ENCODE results near the gene TAPBP.

The TAPBP gene

GRCh38 chr6:33320315-33321181 lies 6.7 kb upstream of the TAPBP start:
- peak overlapping the region; percentile 82 for H3K27ac ChIP-seq
- DNase-seq (ENCODE audit: low read depth, low spot score), result no peak

- DNase-seq (ENCODE audit: low read depth, low spot score), result no peak
- peak overlapping the region; percentile 82 for H3K27ac ChIP-seq
These were observed 6.0 kb upstream of the TAPBP start for GRCh38 chr6:33319939-33320314.

- H3K27ac ChIP-seq, result peak overlapping the region; percentile 75
- DNase-seq (ENCODE audit: low read depth, low spot score), result no peak
These were observed 4.7 kb upstream of the TAPBP start for GRCh38 chr6:33318426-33319073.

GRCh38 chr6:33317669-33318425 lies 4.0 kb upstream of the TAPBP start, which contains the start of gene ZBTB22:
ZBTB22 (minus strand) TSS chr6:33317744; CDS start chr6:33316916, 828 bp downstream.
- H3K27ac ChIP-seq, result peak within 1 kb of the TSS; percentile 75
- DNase-seq (ENCODE audit: low read depth, low spot score), result peak; percentile 92

GRCh38 chr6:33317419-33317668 lies 3.5 kb upstream of the TAPBP start:
- no peak for DNase-seq (ENCODE audit: low read depth, low spot score)
- peak overlapping the region; percentile 75 for H3K27ac ChIP-seq

GRCh38 chr6:33316603-33317418 lies 2.9 kb upstream of the TAPBP start:
- H3K27ac ChIP-seq, result peak overlapping the region; percentile 75
- DNase-seq (ENCODE audit: low read depth, low spot score), result no peak

GRCh38 chr6:33315793-33316602 lies 2.1 kb upstream of the TAPBP start:
- H3K27ac ChIP-seq, result no peak overlapping the region
- DNase-seq (ENCODE audit: low read depth, low spot score), result no peak

- no peak for DNase-seq (ENCODE audit: low read depth, low spot score)
- peak overlapping the region; percentile 89 for H3K27ac ChIP-seq
These were observed 1.3 kb upstream of the TAPBP start for GRCh38 chr6:33314943-33315792.

GRCh38 chr6:33314515-33314942 lies 651 bp upstream of the TAPBP start:
- no peak for DNase-seq (ENCODE audit: low read depth, low spot score)
- peak overlapping the region; percentile 89 for H3K27ac ChIP-seq

GRCh38 chr6:33313105-33313708 lies 671 bp downstream of the TAPBP start:
- peak overlapping the region; percentile 89 for H3K27ac ChIP-seq
- no peak for DNase-seq (ENCODE audit: low read depth, low spot score)

GRCh38 chr6:33312361-33313104 lies 1.3 kb downstream of the TAPBP start:
- DNase-seq (ENCODE audit: low read depth, low spot score), result no peak
- H3K27ac ChIP-seq, result peak overlapping the region; percentile 89

GRCh38 chr6:33306356-33306755 lies 7.5 kb downstream of the TAPBP start:
- H3K27ac ChIP-seq, result no peak overlapping the region
- DNase-seq (ENCODE audit: low read depth, low spot score), result no peak

- no peak overlapping the region for H3K27ac ChIP-seq
- DNase-seq (ENCODE audit: low read depth, low spot score), result no peak
These were observed 8.8 kb downstream of the TAPBP start for GRCh38 chr6:33305052-33305451.

GRCh38 chr6:33304216-33304615 lies 9.7 kb downstream of the TAPBP start:
- no peak for DNase-seq (ENCODE audit: low read depth, low spot score)
- H3K27ac ChIP-seq, result no peak overlapping the region

GRCh38 chr6:33301877-33302276 lies 12.0 kb downstream of the TAPBP start:
- no peak for DNase-seq (ENCODE audit: low read depth, low spot score)
- H3K27ac ChIP-seq, result no peak overlapping the region

- no peak for DNase-seq (ENCODE audit: low read depth, low spot score)
- peak overlapping the region; percentile 96 for H3K27ac ChIP-seq
These were observed 14.5 kb downstream of the TAPBP start for GRCh38 chr6:33299237-33299944.

GRCh38 chr6:33298773-33299236 lies 15.1 kb downstream of the TAPBP start, which contains the start of gene RGL2:
RGL2 (minus strand) TSS chr6:33298942; CDS start chr6:33298610, 332 bp downstream.
- H3K27ac ChIP-seq, result peak within 1 kb of the TSS; percentile 96
- DNase-seq (ENCODE audit: low read depth, low spot score), result no peak

Data from epithelial cell of prostate (primary cell).